ENCODE measurements around the gene CEACAM20. TPM values are rescaled to one million over a fixed set of nuclear protein-coding genes. Genes with fewer than 3 reads are reported as not detected.

The CEACAM20 gene
- 0.15 and 0.21 TPM in 2 replicates for polyA plus RNA-seq (2013)

GRCh38 chr19:44529536-44529935 lies at the start of gene CEACAM20:
Gene CEACAM20, minus strand, starts transcription at chr19:44529675. Its CDS starts 166 bp downstream, at chr19:44529509.
- Histone ChIP-seq H3K14ac (ENCODE audit: low read length) (no peak within 1 kb of the TSS), H2AK5ac (ENCODE audit: low read length) (no peak within 1 kb of the TSS), H3K4me2 (ENCODE audit: low read length) (no peak within 1 kb of the TSS), H4K12ac (ENCODE audit: low read depth, low read length) (no peak within 1 kb of the TSS), H3K4me3 (ENCODE audit: low read depth, low read length) (no peak within 1 kb of the TSS), H2BK120ac (ENCODE audit: insufficient read depth, low read length, poor library complexity) (no peak within 1 kb of the TSS), H3K9ac (ENCODE audit: low read length) (no peak within 1 kb of the TSS), H2BK5ac (ENCODE audit: low read depth, low read length, poor library complexity) (no peak within 1 kb of the TSS), H3K79me1 (ENCODE audit: low read length) (no peaks in the 10 kb centered on the region), H3K9me3 (ENCODE audit: insufficient read depth, low read depth, low read length) (peaks cover 31% of the 10 kb centered on the region), H4K91ac (ENCODE audit: low read depth, low read length) (no peak within 1 kb of the TSS), H3K23ac (ENCODE audit: low read length) (no peak within 1 kb of the TSS), H2AFZ (ENCODE audit: insufficient read depth, low read length, poor library complexity) (no peak within 1 kb of the TSS), H3K79me2 (ENCODE audit: control insufficient read depth, insufficient read depth, low read length, poor library complexity) (no peaks in the 10 kb centered on the region), H3K27me3 (ENCODE audit: insufficient read depth, low read length) (no peaks in the 10 kb centered on the region), H3K36me3 (ENCODE audit: control insufficient read depth in 1 of 2, insufficient read depth in 2 of 2, low read length in 2 of 2) (no peaks in the 10 kb centered on the region), H3K27ac (ENCODE audit: low read depth, low read length) (no peak within 1 kb of the TSS), H3K4me1 (ENCODE audit: control insufficient read depth in 1 of 2, insufficient read depth in 2 of 2, low read length in 2 of 2) (no peaks in the 10 kb centered on the region), H3K18ac (ENCODE audit: low read length) (no peak within 1 kb of the TSS), H3K4ac (ENCODE audit: low read depth, low read length) (no peak within 1 kb of the TSS), H2BK12ac (ENCODE audit: low read length) (no peak within 1 kb of the TSS), H4K8ac (ENCODE audit: low read depth, low read length) (no peak within 1 kb of the TSS)
- DNase-seq: no peak
- no CpG with 5 or more reads among the region's 9 CpGs for WGBS (ENCODE audit: extremely low coverage, insufficient coverage, insufficient read length)

- Histone ChIP-seq H3K23ac (ENCODE audit: low read length) (no peak overlapping the region), H3K27me3 (ENCODE audit: insufficient read depth, low read length) (no peaks in the 10 kb centered on the region), H3K36me3 (ENCODE audit: control insufficient read depth in 1 of 2, insufficient read depth in 2 of 2, low read length in 2 of 2) (no peaks in the 10 kb centered on the region), H3K79me2 (ENCODE audit: control insufficient read depth, insufficient read depth, low read length, poor library complexity) (no peaks in the 10 kb centered on the region), H3K18ac (ENCODE audit: low read length) (no peak overlapping the region), H3K79me1 (ENCODE audit: low read length) (no peaks in the 10 kb centered on the region), H2AK5ac (ENCODE audit: low read length) (no peak overlapping the region), H4K91ac (ENCODE audit: low read depth, low read length) (no peak overlapping the region), H2BK5ac (ENCODE audit: low read depth, low read length, poor library complexity) (no peak overlapping the region), H3K4me3 (ENCODE audit: low read depth, low read length) (no peak overlapping the region), H2BK120ac (ENCODE audit: insufficient read depth, low read length, poor library complexity) (no peak overlapping the region), H4K8ac (ENCODE audit: low read depth, low read length) (no peak overlapping the region), H3K9ac (ENCODE audit: low read length) (no peak overlapping the region), H3K9me3 (ENCODE audit: insufficient read depth, low read depth, low read length) (peaks cover 2% of the 10 kb centered on the region), H2AFZ (ENCODE audit: insufficient read depth, low read length, poor library complexity) (no peak overlapping the region), H3K4ac (ENCODE audit: low read depth, low read length) (no peak overlapping the region), H2BK12ac (ENCODE audit: low read length) (no peak overlapping the region), H3K4me1 (ENCODE audit: control insufficient read depth in 1 of 2, insufficient read depth in 2 of 2, low read length in 2 of 2) (no peaks in the 10 kb centered on the region), H3K4me2 (ENCODE audit: low read length) (no peak overlapping the region), H3K27ac (ENCODE audit: low read depth, low read length) (no peak overlapping the region), H3K14ac (ENCODE audit: low read length) (no peak overlapping the region), H4K12ac (ENCODE audit: low read depth, low read length) (no peak overlapping the region)
- no peak for DNase-seq
- no CpG with 5 or more reads among the region's 1 CpG for WGBS (ENCODE audit: extremely low coverage, insufficient coverage, insufficient read length)
These were observed 48.0 kb upstream of the CEACAM20 start for GRCh38 chr19:44577566-44577874.

GRCh38 chr19:44576843-44577565 lies 47.5 kb upstream of the CEACAM20 start:
- H3K79me1 ChIP-seq (ENCODE audit: low read length): no peaks in the 10 kb centered on the region
- DNase-seq: peak; percentile 61 to 82
- H2BK5ac ChIP-seq (ENCODE audit: low read depth, low read length, poor library complexity): no peak overlapping the region
- no peak overlapping the region for H3K23ac ChIP-seq (ENCODE audit: low read length)
- H3K4ac ChIP-seq (ENCODE audit: low read depth, low read length): no peak overlapping the region
- no peak overlapping the region for H3K18ac ChIP-seq (ENCODE audit: low read length)
- H3K9me3 ChIP-seq (ENCODE audit: insufficient read depth, low read depth, low read length): peaks cover 2% of the 10 kb centered on the region
- no peaks in the 10 kb centered on the region for H3K27me3 ChIP-seq (ENCODE audit: insufficient read depth, low read length)
- H2AK5ac ChIP-seq (ENCODE audit: low read length): no peak overlapping the region
- H2BK120ac ChIP-seq (ENCODE audit: insufficient read depth, low read length, poor library complexity): no peak overlapping the region
- H4K91ac ChIP-seq (ENCODE audit: low read depth, low read length): no peak overlapping the region
- H3K79me2 ChIP-seq (ENCODE audit: control insufficient read depth, insufficient read depth, low read length, poor library complexity): no peaks in the 10 kb centered on the region
- H3K14ac ChIP-seq (ENCODE audit: low read length): no peak overlapping the region
- H3K4me3 ChIP-seq (ENCODE audit: low read depth, low read length): no peak overlapping the region
- WGBS (ENCODE audit: extremely low coverage, insufficient coverage, insufficient read length): no CpG with 5 or more reads among the region's 8 CpGs
- no peaks in the 10 kb centered on the region for H3K36me3 ChIP-seq (ENCODE audit: control insufficient read depth in 1 of 2, insufficient read depth in 2 of 2, low read length in 2 of 2)
- H3K4me2 ChIP-seq (ENCODE audit: low read length): no peak overlapping the region
- H3K4me1 ChIP-seq (ENCODE audit: control insufficient read depth in 1 of 2, insufficient read depth in 2 of 2, low read length in 2 of 2): no peaks in the 10 kb centered on the region
- no peak overlapping the region for H3K27ac ChIP-seq (ENCODE audit: low read depth, low read length)
- no peak overlapping the region for H3K9ac ChIP-seq (ENCODE audit: low read length)
- no peak overlapping the region for H2BK12ac ChIP-seq (ENCODE audit: low read length)
- no peak overlapping the region for H4K8ac ChIP-seq (ENCODE audit: low read depth, low read length)
- H4K12ac ChIP-seq (ENCODE audit: low read depth, low read length): no peak overlapping the region
- H2AFZ ChIP-seq (ENCODE audit: insufficient read depth, low read length, poor library complexity): no peak overlapping the region

GRCh38 chr19:44575116-44575700 lies 45.7 kb upstream of the CEACAM20 start:
- Histone ChIP-seq H3K27ac (ENCODE audit: low read depth, low read length) (no peak overlapping the region), H2AK5ac (ENCODE audit: low read length) (no peak overlapping the region), H2BK12ac (ENCODE audit: low read length) (no peak overlapping the region), H2BK5ac (ENCODE audit: low read depth, low read length, poor library complexity) (no peak overlapping the region), H3K4me3 (ENCODE audit: low read depth, low read length) (no peak overlapping the region), H3K4ac (ENCODE audit: low read depth, low read length) (no peak overlapping the region), H3K14ac (ENCODE audit: low read length) (no peak overlapping the region), H3K79me1 (ENCODE audit: low read length) (no peaks in the 10 kb centered on the region), H3K9me3 (ENCODE audit: insufficient read depth, low read depth, low read length) (peaks cover 2% of the 10 kb centered on the region), H2BK120ac (ENCODE audit: insufficient read depth, low read length, poor library complexity) (no peak overlapping the region), H3K27me3 (ENCODE audit: insufficient read depth, low read length) (no peaks in the 10 kb centered on the region), H4K8ac (ENCODE audit: low read depth, low read length) (no peak overlapping the region), H3K36me3 (ENCODE audit: control insufficient read depth in 1 of 2, insufficient read depth in 2 of 2, low read length in 2 of 2) (no peaks in the 10 kb centered on the region), H3K4me1 (ENCODE audit: control insufficient read depth in 1 of 2, insufficient read depth in 2 of 2, low read length in 2 of 2) (no peaks in the 10 kb centered on the region), H4K12ac (ENCODE audit: low read depth, low read length) (no peak overlapping the region), H3K23ac (ENCODE audit: low read length) (no peak overlapping the region), H3K9ac (ENCODE audit: low read length) (no peak overlapping the region), H4K91ac (ENCODE audit: low read depth, low read length) (no peak overlapping the region), H3K18ac (ENCODE audit: low read length) (no peak overlapping the region), H3K79me2 (ENCODE audit: control insufficient read depth, insufficient read depth, low read length, poor library complexity) (no peaks in the 10 kb centered on the region), H2AFZ (ENCODE audit: insufficient read depth, low read length, poor library complexity) (no peak overlapping the region), H3K4me2 (ENCODE audit: low read length) (no peak overlapping the region)
- no CpG with 5 or more reads among the region's 11 CpGs for WGBS (ENCODE audit: extremely low coverage, insufficient coverage, insufficient read length)
- peak in 1 of 2 donors; percentile 27 for DNase-seq
